SU-DHL-6 (cell line): ENCODE measurements around the gene SLC25A45.
A peak's percentile ranks its signal among the peaks of the same experiment; 100 is the strongest.

Source experiments
- H2AFZ ChIP-seq: fragments of 200-600 bp; sonication (generic); 2 replicates; pipeline ENCODE4 v1.6.1; 2014; ENCODE audit warnings: low read depth, mild to moderate bottlenecking, moderate library complexity, mixed read lengths, antibody characterized with exemption, low read length; ENCODE audit not compliant: severe bottlenecking
- H3F3A ChIP-seq: fragments of 200-600 bp; shearing (Covaris generic); 2 replicates; pipeline ENCODE4 v1.6.0; 2016; ENCODE audit warnings: antibody characterized with exemption, mild to moderate bottlenecking; ENCODE audit not compliant: insufficient read depth
- H3K27ac ChIP-seq: fragments of 200-600 bp; sonication (generic); 2 replicates; pipeline ENCODE4 v1.5.1; 2016; ENCODE audit warnings: low read depth, mild to moderate bottlenecking, low read length, moderate library complexity, mixed read lengths
- H3K27me3 ChIP-seq: fragments of 200-600 bp; sonication (generic), shearing (Covaris generic); 2 replicates; pipeline ENCODE4 v1.6.0; 2014; ENCODE audit warnings: mild to moderate bottlenecking, low read length
- H3K36me3 ChIP-seq: fragments of 200-600 bp; sonication (generic); 2 replicates; pipeline ENCODE4 v1.6.1; 2014; ENCODE audit warnings: mild to moderate bottlenecking, low read length, mixed read lengths
- H3K4me2 ChIP-seq: fragments of 300-600, 200-600 bp; shearing (Covaris generic), sonication (generic); 2 replicates; pipeline ENCODE4 v1.6.0; 2014; ENCODE audit warnings: low read length, low read depth, mild to moderate bottlenecking; ENCODE audit not compliant: poor library complexity, severe bottlenecking
- H3K4me3 ChIP-seq: fragments of 200-600 bp; sonication (generic); 2 replicates; pipeline ENCODE4 v1.5.1; 2014; ENCODE audit warnings: antibody characterized with exemption, low read length, mild to moderate bottlenecking, mixed read lengths; ENCODE audit not compliant: insufficient read depth, poor library complexity, severe bottlenecking
- H3K79me2 ChIP-seq: fragments of 200-600 bp; sonication (generic); 2 replicates; pipeline ENCODE4 v1.6.1; 2014; ENCODE audit warnings: mild to moderate bottlenecking, low read length, moderate library complexity; ENCODE audit not compliant: insufficient read depth
- H3K9ac ChIP-seq: fragments of 200-600 bp; sonication (generic); 2 replicates; pipeline ENCODE4 v1.7.0; 2014; ENCODE audit warnings: mild to moderate bottlenecking, low read length
- H3K9me2 ChIP-seq: fragments of 200-600 bp; sonication (generic); replicated peaks from 2 replicates; pipeline ENCODE4 v1.6.1; 2014; ENCODE audit warnings: low read length; ENCODE audit not compliant: insufficient read depth
- H3K9me3 ChIP-seq: fragments of 200-600 bp; sonication (generic); 2 replicates; pipeline ENCODE4 v1.6.1; 2014; ENCODE audit warnings: low read length, mixed read lengths; ENCODE audit not compliant: insufficient read depth
- H4K20me1 ChIP-seq: fragments of 200-600 bp; sonication (generic); 2 replicates; pipeline ENCODE4 v1.6.1; 2014; ENCODE audit warnings: low read depth, mild to moderate bottlenecking, antibody characterized with exemption, low read length, moderate library complexity, mixed read lengths
- CTCF ChIP-seq: fragments of 200-600 bp; sonication (generic); IDR thresholded peaks from one replicate; pipeline ENCODE4 v1.5.1; 2017; ENCODE audit warnings: antibody characterized with exemption, mild to moderate bottlenecking, low read length, moderate library complexity; ENCODE audit not compliant: insufficient read depth, poor library complexity, severe bottlenecking
- EZH2phosphoT487 ChIP-seq: fragments of 200-600 bp; sonication (generic), shearing (Covaris generic); conservative IDR thresholded peaks from 2 replicates; pipeline ENCODE4 v1.6.1; 2018; ENCODE audit warnings: mild to moderate bottlenecking, antibody characterized with exemption, low read length, moderate library complexity, mixed read lengths

SLC25A45 gene

GRCh38 chr11:65390996-65391395 lies 8.6 kb upstream of the SLC25A45 start:
- Histone ChIP-seq H2AFZ (no peak overlapping the region), H3K27me3 (no peaks in the 10 kb centered on the region), H3K27ac (no peak overlapping the region), H4K20me1 (no peaks in the 10 kb centered on the region), H3K4me2 (peak overlapping the region; percentile 3), H3K4me3 (no peak overlapping the region), H3K79me2 (peaks cover 44% of the 10 kb centered on the region), H3K9me3 (no peaks in the 10 kb centered on the region), H3K36me3 (no peaks in the 10 kb centered on the region), H3K9me2 (no peaks in the 10 kb centered on the region), H3K9ac (no peak overlapping the region), H3F3A (no peaks in the 10 kb centered on the region)
- TF ChIP-seq CTCF, result no peak
- no peak for TF ChIP-seq EZH2phosphoT487

GRCh38 chr11:65390099-65390941 lies 7.9 kb upstream of the SLC25A45 start:
- H3K27ac ChIP-seq, result no peak overlapping the region
- peaks cover 44% of the 10 kb centered on the region for H3K79me2 ChIP-seq
- H2AFZ ChIP-seq, result no peak overlapping the region

GRCh38 chr11:65389294-65389980 lies 7.0 kb upstream of the SLC25A45 start:
- no peaks in the 10 kb centered on the region for H3K36me3 ChIP-seq
- peaks cover 44% of the 10 kb centered on the region for H3K79me2 ChIP-seq
- H3K4me3 ChIP-seq, result no peak overlapping the region
- no peaks in the 10 kb centered on the region for H3K9me2 ChIP-seq
- no peaks in the 10 kb centered on the region for H3K9me3 ChIP-seq
- H3F3A ChIP-seq, result 0 out of 2 replicates have a peak, but pooled peaks cover 4% of the 10 kb centered on the region
- no peak for TF ChIP-seq CTCF
- TF ChIP-seq EZH2phosphoT487, result no peak
- H4K20me1 ChIP-seq, result no peaks in the 10 kb centered on the region
- H3K27me3 ChIP-seq, result no peaks in the 10 kb centered on the region
- H3K4me2 ChIP-seq, result no peak overlapping the region
- no peak overlapping the region for H2AFZ ChIP-seq
- no peak overlapping the region for H3K27ac ChIP-seq
- no peak overlapping the region for H3K9ac ChIP-seq

More at GRCh38 chr11:65390099-65390941, 7.9 kb upstream of the SLC25A45 start:
- no peak for TF ChIP-seq EZH2phosphoT487
- no peak for TF ChIP-seq CTCF
- Histone ChIP-seq H3K4me2 (no peak overlapping the region), H3K9me3 (no peaks in the 10 kb centered on the region), H3K9me2 (no peaks in the 10 kb centered on the region), H3F3A (no peaks in the 10 kb centered on the region), H3K9ac (no peak overlapping the region), H3K36me3 (no peaks in the 10 kb centered on the region), H3K4me3 (no peak overlapping the region), H3K27me3 (no peaks in the 10 kb centered on the region), H4K20me1 (no peaks in the 10 kb centered on the region)
